GM10847 (cell line): ENCODE data around the gene SP3.

Source experiments
- POLR2A ChIP-seq: IDR thresholded peaks from 2 replicates; pipeline ENCODE4 v1.6.1; 2011; ENCODE audit not compliant: insufficient read length; ENCODE audit errors: extremely low read depth

The SP3 gene

GRCh38 chr2:173963323-173963816, 1.8 kb downstream of the SP3 start:
- TF ChIP-seq POLR2A = no peak

DNA sequence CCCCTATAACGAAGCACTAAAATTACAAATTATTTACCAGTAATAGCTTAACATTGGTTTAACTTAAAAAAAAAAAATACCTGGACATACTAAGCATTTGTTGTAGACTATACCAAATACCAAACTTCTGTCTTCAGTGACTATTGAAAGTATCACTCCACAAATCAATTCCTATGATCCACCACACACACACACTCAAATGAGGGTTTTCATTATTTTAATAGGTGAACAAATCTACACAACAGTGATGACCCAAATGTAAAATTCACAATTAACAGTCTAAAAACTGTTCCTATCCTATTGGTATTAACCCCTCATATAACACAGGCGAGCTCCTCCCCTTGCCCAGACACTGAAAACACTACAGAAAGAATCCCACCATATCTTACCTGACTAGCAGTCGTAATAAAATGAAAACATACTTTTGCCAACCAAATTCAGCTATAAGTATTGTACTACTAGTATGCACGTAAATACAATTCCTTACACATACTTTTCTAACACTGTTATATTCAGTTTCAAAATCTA, 2.5 kb downstream of the SP3 start:
- no peak for TF ChIP-seq POLR2A

GRCh38 chr2:173962031-173962430, 3.1 kb downstream of the SP3 start:
- TF ChIP-seq POLR2A = no peak

- TF ChIP-seq POLR2A = no peak
Observed at GRCh38 chr2:173961346-173961705, 3.8 kb downstream of the SP3 start.

GRCh38 chr2:173959909-173960308, 5.3 kb downstream of the SP3 start:
- TF ChIP-seq POLR2A = no peak

DNA sequence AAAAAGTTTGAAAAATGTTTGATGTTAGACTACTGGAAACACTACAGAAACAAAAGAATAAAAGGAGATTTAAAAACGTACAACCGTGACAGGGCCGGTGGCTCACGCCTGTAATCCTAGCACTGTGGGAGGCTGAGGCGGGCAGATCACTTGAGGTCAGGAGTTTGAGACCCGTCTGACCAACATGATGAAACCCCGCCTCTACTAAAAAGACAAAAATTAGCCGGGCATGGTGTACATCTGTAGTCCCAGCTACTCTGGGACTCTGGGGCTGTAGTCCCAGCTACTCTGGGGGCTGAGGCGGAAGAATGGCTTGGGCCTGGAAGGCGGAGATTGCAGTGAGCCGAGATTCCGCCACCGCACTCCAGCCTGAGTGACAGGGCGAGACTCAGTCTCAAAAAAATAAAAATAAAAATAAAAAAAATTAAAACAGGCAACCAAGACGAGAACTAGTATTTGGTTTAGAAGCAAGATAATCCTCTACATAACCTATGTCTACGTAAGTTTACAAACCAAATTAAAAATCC, 5.8 kb downstream of the SP3 start:
- no peak for TF ChIP-seq POLR2A

DNA sequence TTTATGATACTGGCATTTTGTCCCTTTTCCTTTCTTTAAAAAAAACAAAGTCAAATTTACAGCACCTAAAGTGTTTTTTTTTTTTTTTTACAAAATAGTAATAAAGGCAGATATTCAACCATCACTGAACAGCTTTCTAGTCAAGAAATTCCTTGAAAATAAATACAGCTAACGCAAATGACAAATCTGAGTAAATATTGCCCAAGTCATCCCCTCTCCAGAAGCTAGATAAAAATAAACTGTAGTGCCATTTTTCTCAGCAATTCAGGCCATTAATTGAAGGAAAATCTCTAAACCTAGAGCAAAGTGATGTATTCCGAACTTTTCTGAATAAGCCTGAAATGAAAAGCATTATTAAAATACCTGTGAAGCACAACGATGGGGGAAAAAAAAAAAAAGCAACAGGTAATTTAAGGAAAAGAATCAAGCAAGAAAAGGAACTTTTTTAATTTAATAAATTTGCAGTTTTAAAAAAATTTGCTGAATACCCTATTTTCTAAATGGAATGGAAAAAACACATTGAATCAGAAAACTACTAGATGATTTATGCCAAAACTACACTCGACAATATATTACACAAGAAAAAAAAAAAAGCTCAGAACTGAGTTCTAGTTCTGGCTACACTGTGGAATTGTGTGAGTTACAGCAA, 6.9 kb downstream of the SP3 start:
- TF ChIP-seq POLR2A = no peak

DNA sequence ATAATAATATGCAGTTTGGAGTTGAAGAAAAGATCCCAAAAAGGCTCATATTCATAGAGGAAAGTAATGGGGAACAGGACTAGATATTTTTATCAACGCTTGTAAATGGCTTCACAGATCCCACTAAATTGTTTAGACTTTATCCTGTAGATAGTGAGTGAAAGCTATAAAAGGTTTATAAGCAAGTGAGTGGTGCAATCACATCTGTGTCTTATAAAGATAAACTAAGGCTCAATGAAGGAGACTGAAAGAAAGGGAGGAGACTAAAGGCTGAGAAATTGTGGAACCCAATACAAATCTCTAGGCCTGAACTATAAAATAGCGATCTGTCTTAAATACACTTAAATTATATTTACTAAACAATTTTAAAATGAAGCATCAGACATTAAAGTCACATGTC, 7.7 kb downstream of the SP3 start:
- TF ChIP-seq POLR2A = no peak

GRCh38 chr2:173956454-173956853, 8.7 kb downstream of the SP3 start:
- TF ChIP-seq POLR2A = no peak

DNA sequence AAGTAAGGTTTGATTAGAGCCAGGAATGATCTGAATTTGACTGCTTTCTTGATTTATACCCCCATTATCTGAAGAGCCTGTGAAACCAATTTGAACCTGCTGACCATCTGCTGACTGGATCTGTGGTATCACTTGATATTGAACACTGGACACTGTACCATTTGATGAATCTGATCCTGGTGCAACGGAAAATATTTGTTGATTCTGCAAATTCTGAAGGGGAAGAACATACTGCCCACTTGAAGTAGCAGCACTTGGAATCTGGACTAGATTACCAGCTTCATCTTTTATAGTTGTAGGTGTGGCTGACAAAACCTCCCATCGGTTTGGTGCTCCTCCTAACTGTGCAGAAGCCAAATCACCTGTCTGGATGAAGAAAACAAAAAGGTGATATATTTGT, 9.3 kb downstream of the SP3 start:
- TF ChIP-seq POLR2A = no peak

DNA sequence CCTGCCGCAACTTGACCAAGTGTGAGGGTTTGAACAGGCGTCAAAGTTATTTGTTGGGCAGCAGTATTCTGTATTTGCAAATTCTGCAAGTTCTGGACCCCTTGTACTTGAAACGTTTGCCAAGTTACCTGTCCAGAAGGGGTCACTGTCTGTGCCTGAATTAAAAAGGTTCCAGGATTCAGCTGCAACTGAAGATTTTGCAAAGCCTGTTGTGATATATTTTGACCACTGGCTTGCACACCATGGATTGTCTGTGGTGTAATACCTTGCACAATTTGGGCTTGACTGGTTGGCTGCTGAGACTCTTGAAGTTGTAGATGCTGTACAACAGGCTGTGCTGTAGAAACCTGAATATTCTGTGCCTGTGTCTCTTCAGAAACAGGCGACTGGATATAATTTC, 10.2 kb downstream of the SP3 start:
- TF ChIP-seq POLR2A = no peak

GRCh38 chr2:173953047-173953424, 12.1 kb downstream of the SP3 start:
- TF ChIP-seq POLR2A = no peak

DNA sequence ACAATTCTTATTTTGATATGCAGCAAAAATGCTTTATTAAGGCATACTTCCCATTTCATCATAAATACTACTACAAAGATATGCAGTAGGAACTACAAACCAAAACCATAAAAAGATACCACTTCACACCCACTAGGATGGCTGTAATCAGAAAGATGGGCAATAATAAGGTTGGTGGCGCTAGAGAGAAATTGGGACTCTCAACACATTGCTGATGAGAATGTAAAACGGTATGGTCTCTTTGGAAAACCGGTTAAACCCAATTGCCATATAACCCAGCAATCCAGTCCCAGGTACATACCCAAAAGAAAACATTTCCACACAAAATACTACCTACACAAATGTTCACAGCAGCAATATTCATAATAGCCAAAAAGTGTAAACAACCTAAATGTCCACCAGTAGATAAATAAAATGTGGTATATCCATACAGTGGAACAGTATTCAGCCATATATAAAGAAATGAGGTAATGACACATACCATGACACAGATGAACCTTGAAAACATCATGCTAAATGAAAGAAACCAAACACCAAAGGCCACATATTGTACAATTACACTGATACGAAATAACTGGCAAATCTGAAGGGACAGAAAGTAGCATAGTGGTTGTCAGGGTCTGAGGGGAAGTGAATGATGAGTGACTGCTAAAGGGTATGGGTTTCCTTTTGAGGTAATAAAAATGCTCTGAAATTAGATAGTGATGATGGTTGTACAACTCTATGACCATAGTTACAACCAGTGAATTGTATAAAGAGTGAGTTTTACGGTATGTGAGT, 12.7 kb downstream of the SP3 start:
- TF ChIP-seq POLR2A = no peak

- TF ChIP-seq POLR2A = no peak
Observed at GRCh38 chr2:173948842-173949241, 16.3 kb downstream of the SP3 start.

GRCh38 chr2:173948198-173948597, 17.0 kb downstream of the SP3 start:
- TF ChIP-seq POLR2A = no peak

GRCh38 chr2:173947131-173947530, 18.0 kb downstream of the SP3 start:
- TF ChIP-seq POLR2A = no peak
